Panc1 (cell line): ENCODE data around the gene SEC16A. TPM values are rescaled to one million over a fixed set of nuclear protein-coding genes. Genes with fewer than 3 reads are reported as not detected.

Experiments
- ATAC-seq: fragments of 200-7000 bp; cut with Tn5 transposase; 2 replicates; pipeline ENCODE4 v1.9.1; 2020; ENCODE audit warnings: mild to moderate bottlenecking, moderate library complexity
- BruUV-seq: library from RNA; stranded (reverse); fragments of 400-500 nt; replicated peaks from 2 replicates; lab custom pipeline; 2021; lab: Mats Ljungman, UMichigan
- CTCF ChIA-PET: fragments of 300-600 bp; sonication (Branson Sonifier 250); formaldehyde crosslinking; loops from one replicate; lab custom pipeline; 2022; ENCODE audit warnings: antibody characterized with exemption; lab: Charles Lee
- POLR2A ChIA-PET: fragments of 300-600 bp; sonication (Branson Sonifier 250); formaldehyde crosslinking; loops from one replicate; lab custom pipeline; 2022; ENCODE audit warnings: antibody characterized with exemption; lab: Charles Lee
- DNase-seq: peaks from one replicate; pipeline ENCODE4 v3.0.0-alpha.2; 2010; ENCODE audit warnings: low read depth, low spot score
- H3K27ac ChIP-seq: 2 replicates; pipeline ENCODE4 v1.5.1; 2011; ENCODE audit warnings: mild to moderate bottlenecking, low read length, inconsistent platforms
- H3K27me3 ChIP-seq: fragments of 200-500 bp; sonication (Bioruptor generic); 2 replicates; pipeline ENCODE4 v1.6.0; 2014; ENCODE audit warnings: low read length, inconsistent platforms; ENCODE audit not compliant: control insufficient read depth, insufficient read depth
- H3K36me3 ChIP-seq: fragments of 200-500 bp; sonication (Bioruptor generic); 2 replicates; pipeline ENCODE4 v1.5.1; 2014; ENCODE audit warnings: inconsistent platforms, mild to moderate bottlenecking, low read length, moderate library complexity; ENCODE audit not compliant: control insufficient read depth, insufficient read depth
- H3K4me1 ChIP-seq: 2 replicates; pipeline ENCODE4 v1.5.1; 2011; ENCODE audit warnings: inconsistent platforms, mild to moderate bottlenecking, low read length, moderate library complexity; ENCODE audit not compliant: control insufficient read depth, insufficient read depth
- H3K4me3 ChIP-seq, 2 experiments: 2 replicates each; pipeline ENCODE4 v1.5.1; 2011 to 2012; ENCODE audit warnings: low read depth in 2 of 2, low read length in 2 of 2, mild to moderate bottlenecking in 2 of 2, inconsistent platforms in 1 of 2, moderate library complexity in 1 of 2
- H3K9me3 ChIP-seq: fragments of 200-500 bp; sonication (Bioruptor generic); 2 replicates; pipeline ENCODE4 v1.5.1; 2014; ENCODE audit warnings: low read depth, mild to moderate bottlenecking, inconsistent platforms, low read length, moderate library complexity; ENCODE audit not compliant: control insufficient read depth, insufficient read depth
- POLR2AphosphoS5 ChIP-seq: IDR thresholded peaks from 2 replicates; pipeline ENCODE4 v1.6.1; 2012; ENCODE audit warnings: mild to moderate bottlenecking, low read depth, low read length, moderate library complexity
- REST ChIP-seq, 2 experiments: IDR thresholded peaks; 2 replicates each; pipeline ENCODE4 v1.6.1; 2011 to 2012; ENCODE audit warnings: low read depth in 2 of 2, control low read depth in 1 of 2, low read length in 1 of 2, mild to moderate bottlenecking in 1 of 2, moderate library complexity in 1 of 2; ENCODE audit not compliant: insufficient read depth in 1 of 2
- SIN3A ChIP-seq: IDR thresholded peaks from 2 replicates; pipeline ENCODE4 v1.6.1; 2012; ENCODE audit warnings: low read depth, mild to moderate bottlenecking, low read length, moderate library complexity, borderline replicate concordance; ENCODE audit not compliant: insufficient read depth
- TCF7L2 ChIP-seq: IDR thresholded peaks from 2 replicates; pipeline ENCODE4 v1.6.1; 2011; ENCODE audit warnings: mild to moderate bottlenecking, low read depth, low read length, inconsistent platforms
- in situ Hi-C: cut with HindIII; loops from 2 replicates; pipeline ENCODE4 v1.10.0; 2016; ENCODE audit warnings: low sequenced_read_pairs, low pct_unique_long_range_greater_than_20kb
- intact Hi-C: fragments of 100-400 bp; cut with micrococcal nuclease; formaldehyde crosslinking; loops from one replicate; pipeline ENCODE4 v1.10.0; 2022; ENCODE audit not compliant: unreplicated experiment
- total RNA-seq: library from RNA; stranded (reverse); gene quantifications from one replicate; pipeline ENCODE4 v1.2.1, GENCODE V29; 2021; ENCODE audit not compliant: unreplicated experiment
- TF ChIP-seq, protein P1 (sequence below): fragments of 450-650 bp; IDR thresholded peaks from 2 replicates; pipeline ENCODE4 v1.5.1; 2017; ENCODE audit warnings: mild to moderate bottlenecking

SEC16A gene
- total RNA-seq, 1 experiment from 2014 or later: 76.5 TPM

GRCh38 chr9:136399176-136400037 lies 83.4 kb downstream of the SEC16A start:
- peak overlapping the region; percentile 74 for H3K27ac ChIP-seq
- CTCF ChIA-PET: no interaction called here
- H3K9me3 ChIP-seq: no peaks in the 10 kb centered on the region
- no peak for DNase-seq
- ATAC-seq: peak; percentile 15
- H3K27me3 ChIP-seq: no peaks in the 10 kb centered on the region
- in situ Hi-C loops: no loop called here
- peaks cover 9% of the 10 kb centered on the region; the same call in 1 of the 2 replicates for H3K4me1 ChIP-seq
- POLR2A ChIA-PET: no interaction called here
- peak overlapping the region; percentile 76 to 79 for H3K4me3 ChIP-seq
- peaks cover under 1% of the 10 kb centered on the region for H3K36me3 ChIP-seq
- TF ChIP-seq TCF7L2 (no peak), REST (IDR thresholded peaks at IDR 0.05; ENCODE audit: insufficient read depth in 1 of 2, low read depth in 2 of 2, low read length in 1 of 2) (no peak), POLR2AphosphoS5 (no peak), SIN3A (no peak)
- TF ChIP-seq, protein P1, sequence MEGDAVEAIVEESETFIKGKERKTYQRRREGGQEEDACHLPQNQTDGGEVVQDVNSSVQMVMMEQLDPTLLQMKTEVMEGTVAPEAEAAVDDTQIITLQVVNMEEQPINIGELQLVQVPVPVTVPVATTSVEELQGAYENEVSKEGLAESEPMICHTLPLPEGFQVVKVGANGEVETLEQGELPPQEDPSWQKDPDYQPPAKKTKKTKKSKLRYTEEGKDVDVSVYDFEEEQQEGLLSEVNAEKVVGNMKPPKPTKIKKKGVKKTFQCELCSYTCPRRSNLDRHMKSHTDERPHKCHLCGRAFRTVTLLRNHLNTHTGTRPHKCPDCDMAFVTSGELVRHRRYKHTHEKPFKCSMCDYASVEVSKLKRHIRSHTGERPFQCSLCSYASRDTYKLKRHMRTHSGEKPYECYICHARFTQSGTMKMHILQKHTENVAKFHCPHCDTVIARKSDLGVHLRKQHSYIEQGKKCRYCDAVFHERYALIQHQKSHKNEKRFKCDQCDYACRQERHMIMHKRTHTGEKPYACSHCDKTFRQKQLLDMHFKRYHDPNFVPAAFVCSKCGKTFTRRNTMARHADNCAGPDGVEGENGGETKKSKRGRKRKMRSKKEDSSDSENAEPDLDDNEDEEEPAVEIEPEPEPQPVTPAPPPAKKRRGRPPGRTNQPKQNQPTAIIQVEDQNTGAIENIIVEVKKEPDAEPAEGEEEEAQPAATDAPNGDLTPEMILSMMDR: no peak
- intact Hi-C loops: no loop called here
- no TSS peak for BruUV-seq

DNA sequence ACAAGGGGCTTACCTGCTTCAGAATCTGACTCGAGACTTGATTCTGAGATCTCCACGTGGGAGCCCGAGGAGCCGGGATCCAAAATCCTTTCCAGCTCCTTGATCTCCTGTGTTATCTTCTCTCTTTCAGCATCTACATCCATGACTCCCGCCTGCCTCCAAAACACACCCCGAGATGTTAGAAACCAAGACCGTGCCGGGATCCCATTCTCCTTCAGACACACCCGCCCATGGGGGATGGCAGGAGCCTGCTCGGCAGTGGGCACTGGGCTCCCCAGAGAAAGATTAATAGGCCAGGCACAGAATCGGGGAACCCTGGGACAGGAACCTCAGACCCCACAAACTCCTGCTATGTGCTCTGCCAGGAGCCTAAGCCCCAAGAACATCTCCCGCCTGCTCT lies 84.6 kb downstream of the SEC16A start:
- ChIA-PET CTCF (no interaction called here), POLR2A (no interaction called here)
- Histone ChIP-seq H3K4me3 (no peak overlapping the region; a peak in 2 of 4 replicates), H3K27me3 (no peaks in the 10 kb centered on the region), H3K4me1 (peaks cover 9% of the 10 kb centered on the region; the same call in 1 of the 2 replicates), H3K36me3 (no peaks in the 10 kb centered on the region; the same call in none of the 2 replicates), H3K9me3 (no peaks in the 10 kb centered on the region), H3K27ac (no peak overlapping the region)
- in situ Hi-C loops (no loop called here), intact Hi-C loops (no loop called here)
- no peak for ATAC-seq
- TF ChIP-seq, protein P1: no peak
- TF ChIP-seq SIN3A (no peak), POLR2AphosphoS5 (no peak), TCF7L2 (no peak), REST (IDR thresholded peaks at IDR 0.05; ENCODE audit: insufficient read depth in 1 of 2, low read depth in 2 of 2, low read length in 1 of 2) (no peak)
- no peak for DNase-seq
- no TSS peak for BruUV-seq
